Measurements from ENCODE around the gene SMIM38. TPM values are rescaled to one million over a fixed set of nuclear protein-coding genes. Genes with fewer than 3 reads are reported as not detected.
"Not testable (repeated sequence)": the region's sequence is repeated elsewhere in the genome, so short reads cannot be mapped to it uniquely, and the experiment has no call there.

The SMIM38 gene
- polyA plus RNA-seq, 1 of the 3 experiments (the other 2 are of a cell fraction): 0.13 TPM

- TF ChIP-seq IRF3 (IDR thresholded peaks at IDR 0.05; ENCODE audit: low read depth, low read length) (no peak), PBX3 (IDR thresholded peaks at IDR 0.05) (no peak), POLR2AphosphoS5 (IDR thresholded peaks at IDR 0.05; ENCODE audit: low read depth, low read length) (no peak), TAF1 (IDR thresholded peaks at IDR 0.05; ENCODE audit: borderline replicate concordance, low read depth, low read length) (no peak), JUND (IDR thresholded peaks at IDR 0.05) (no peak)
Measured at GRCh38 chr11:69138265-69138664, 17.5 kb upstream of the SMIM38 start (continued).

- CTCF ChIA-PET: interaction anchor here (1.1 to 2.2 kb wide), 3 partner anchors 9 to 46 kb away, joined by 4 to 15 read pairs (median 6); no protein-coding TSS in a partner anchor
- H4K20me1 ChIP-seq (ENCODE audit: insufficient read depth); H3K9ac ChIP-seq; H3K79me2 ChIP-seq (ENCODE audit: insufficient read depth); DNase-seq; H3K4me3 ChIP-seq (ENCODE audit: low read depth in 2 of 2, low read length in 1 of 2); H3K36me3 ChIP-seq (replicated peaks in 1 of 2; ENCODE audit: control insufficient read depth in 1 of 2, insufficient read depth in 2 of 2, low read length in 1 of 2); POLR2A ChIA-PET; H3F3A ChIP-seq (replicated peaks; ENCODE audit: insufficient read depth); H3K27me3 ChIP-seq (ENCODE audit: insufficient read depth); H3K4me1 ChIP-seq (ENCODE audit: control insufficient read depth in 1 of 2, insufficient read depth in 2 of 2, low read depth in 1 of 2, low read length in 1 of 2); H2AFZ ChIP-seq (ENCODE audit: low read depth); H3K9me3 ChIP-seq; H3K9me2 ChIP-seq; H3K27ac ChIP-seq (ENCODE audit: low read depth in 2 of 2, low read length in 1 of 2); H3K4me2 ChIP-seq: not testable (repeated sequence)
- WGBS (ENCODE audit: low lambda C conversion rate): 86% methylated on average over 7 of the region's 7 CpGs
Measured at GRCh38 chr11:69140161-69140560, 15.6 kb upstream of the SMIM38 start.

GRCh38 chr11:69140635-69141034, 15.1 kb upstream of the SMIM38 start:
- TF ChIP-seq MXI1 (IDR thresholded peaks at IDR 0.05; ENCODE audit: low read depth, low read length) (no peak), JUND (IDR thresholded peaks at IDR 0.05) (no peak), POLR2AphosphoS5 (IDR thresholded peaks at IDR 0.05; ENCODE audit: low read depth, low read length) (no peak), RFX5 (IDR thresholded peaks at IDR 0.05; ENCODE audit: low read length) (no peak), RAD21 (IDR thresholded peaks at IDR 0.05; ENCODE audit: low read length) (no peak), YY1 (IDR thresholded peaks at IDR 0.05; ENCODE audit: low read depth) (no peak), FOXM1 (IDR thresholded peaks at IDR 0.05; ENCODE audit: low read depth) (no peak), ELF1 (IDR thresholded peaks at IDR 0.05) (no peak), FOSL2 (IDR thresholded peaks at IDR 0.05; ENCODE audit: borderline replicate concordance, low read depth) (no peak), EZH2phosphoT487 (IDR thresholded peaks at IDR 0.05; ENCODE audit: borderline replicate concordance, low read depth) (no peak), GATA2 (CRISPR knock-in tag; IDR thresholded peaks at IDR 0.05) (no peak), MEF2A (IDR thresholded peaks at IDR 0.05; ENCODE audit: borderline replicate concordance, low read depth) (no peak), IRF3 (IDR thresholded peaks at IDR 0.05; ENCODE audit: low read depth, low read length) (no peak), TEAD4 (IDR thresholded peaks at IDR 0.05; ENCODE audit: borderline replicate concordance, insufficient read depth) (no peak), RCOR1 (IDR thresholded peaks at IDR 0.05; ENCODE audit: low read length) (no peak), MAX (IDR thresholded peaks at IDR 0.05; ENCODE audit: low read depth) (no peak), USF1 (IDR thresholded peaks at IDR 0.05; ENCODE audit: borderline replicate concordance, low read depth) (no peak)
- ChIA-PET POLR2A (no interaction called here), CTCF (interaction anchor here (0.7 to 2.2 kb wide), 4 partner anchors 9 to 46 kb away, joined by 4 to 15 read pairs (median 5); no protein-coding TSS in a partner anchor)

More at GRCh38 chr11:69140635-69141034, 15.1 kb upstream of the SMIM38 start:
- Histone ChIP-seq H3K79me2 (ENCODE audit: insufficient read depth) (no peaks in the 10 kb centered on the region), H2AFZ (ENCODE audit: low read depth) (no peak overlapping the region), H3K27ac (ENCODE audit: low read depth in 2 of 2, low read length in 1 of 2) (no peak overlapping the region), H3K27me3 (ENCODE audit: insufficient read depth) (no peaks in the 10 kb centered on the region), H3K9me2 (no peaks in the 10 kb centered on the region), H3F3A (replicated peaks; ENCODE audit: insufficient read depth) (no peaks in the 10 kb centered on the region), H3K4me2 (no peak overlapping the region), H3K9me3 (no peaks in the 10 kb centered on the region), H3K36me3 (replicated peaks in 1 of 2; ENCODE audit: control insufficient read depth in 1 of 2, insufficient read depth in 2 of 2, low read length in 1 of 2) (no peaks in the 10 kb centered on the region), H4K20me1 (ENCODE audit: insufficient read depth) (no peaks in the 10 kb centered on the region), H3K4me3 (ENCODE audit: low read depth in 2 of 2, low read length in 1 of 2) (no peak overlapping the region), H3K4me1 (ENCODE audit: control insufficient read depth in 1 of 2, insufficient read depth in 2 of 2, low read depth in 1 of 2, low read length in 1 of 2) (no peaks in the 10 kb centered on the region), H3K9ac (no peak overlapping the region)
- 90% methylated on average over 5 of the region's 5 CpGs for WGBS (ENCODE audit: low lambda C conversion rate)
- no peak for DNase-seq

Measured in SK-N-SH (cell line).